Liver (tissue), 9 donors: Measurements from ENCODE around the gene AMMECR1. TPM values are rescaled to one million over a fixed set of nuclear protein-coding genes. Genes with fewer than 3 reads are reported as not detected.

Experiments used
- DNase-seq: peaks from one replicate; pipeline ENCODE4 v3.0.0-alpha.2; 2017; ENCODE audit warnings: low spot score
- H3K27ac ChIP-seq, 2 donors: one replicate each; pipeline ENCODE4 v1.7.0; 2013; ENCODE audit warnings: inconsistent platforms in 2 of 2, low read length in 2 of 2, control low read depth in 1 of 2, low read depth in 1 of 2, mild to moderate bottlenecking in 1 of 2
- H3K27me3 ChIP-seq, 4 donors: one replicate each; pipeline versions ENCODE4 v1.6.1 to v1.7.0; 2013; ENCODE audit warnings: low read length in 3 of 4, inconsistent platforms in 1 of 4, mild to moderate bottlenecking in 1 of 4, moderate library complexity in 1 of 4; ENCODE audit not compliant: control insufficient read depth in 4 of 4, insufficient read depth in 4 of 4
- H3K36me3 ChIP-seq, 4 donors: one replicate each; pipeline versions ENCODE4 v1.6.1 to v1.7.0; 2013; ENCODE audit warnings: low read length in 3 of 4, mild to moderate bottlenecking in 3 of 4, low read depth in 1 of 4, moderate library complexity in 1 of 4; ENCODE audit not compliant: control insufficient read depth in 4 of 4, insufficient read depth in 3 of 4
- H3K4me1 ChIP-seq, 4 donors: one replicate each; pipeline versions ENCODE4 v1.6.1 to v1.7.0; 2013; ENCODE audit warnings: low read length in 3 of 4, mild to moderate bottlenecking in 3 of 4, moderate library complexity in 1 of 4; ENCODE audit not compliant: control insufficient read depth in 4 of 4, insufficient read depth in 4 of 4
- H3K4me3 ChIP-seq, 3 donors: one replicate each; pipeline versions ENCODE4 v1.6.1 to v1.7.0; 2013; ENCODE audit warnings: low read length in 3 of 3, control low read depth in 1 of 3, low read depth in 1 of 3, mild to moderate bottlenecking in 1 of 3
- H3K9ac ChIP-seq, 2 donors: one replicate each; pipeline ENCODE4 v1.7.0; 2013; ENCODE audit warnings: low read length in 2 of 2, mild to moderate bottlenecking in 2 of 2, moderate library complexity in 2 of 2, control low read depth in 1 of 2, low read depth in 1 of 2
- H3K9me3 ChIP-seq, 4 donors: one replicate each; pipeline versions ENCODE4 v1.6.1 to v1.7.0; 2013; ENCODE audit warnings: low read length in 3 of 4; ENCODE audit not compliant: control insufficient read depth in 4 of 4
- EGR1 ChIP-seq, 2 donors: IDR thresholded peaks; 2 replicates each; pipeline ENCODE4 v1.6.1; 2016 to 2018; ENCODE audit warnings: antibody characterized with exemption in 2 of 2, low read depth in 2 of 2
- FOXA1 ChIP-seq: IDR thresholded peaks from 2 replicates; pipeline ENCODE4 v1.6.1; 2016; ENCODE audit warnings: antibody characterized with exemption
- FOXA2 ChIP-seq: IDR thresholded peaks from 2 replicates; pipeline ENCODE4 v1.6.1; 2016; ENCODE audit warnings: antibody characterized with exemption
- GABPA ChIP-seq, 2 donors: IDR thresholded peaks in 1 of 2; conservative IDR thresholded peaks in 1 of 2; 2 replicates each; pipeline ENCODE4 v1.6.1; 2016; ENCODE audit warnings: antibody characterized with exemption in 2 of 2, mild to moderate bottlenecking in 1 of 2, moderate library complexity in 1 of 2
- HNF4A ChIP-seq, 2 donors: conservative IDR thresholded peaks; 2 replicates each; pipeline ENCODE4 v1.6.1; 2016; ENCODE audit warnings: antibody characterized with exemption in 2 of 2, mild to moderate bottlenecking in 2 of 2
- JUND ChIP-seq, 2 donors: IDR thresholded peaks; 2 replicates each; pipeline ENCODE4 v1.6.1; 2016; ENCODE audit warnings: antibody characterized with exemption in 2 of 2
- NR2F2 ChIP-seq: IDR thresholded peaks from 2 replicates; pipeline ENCODE4 v1.6.1; 2016; ENCODE audit warnings: antibody characterized with exemption
- RAD21 ChIP-seq, 2 donors: IDR thresholded peaks; 2 replicates each; pipeline ENCODE4 v1.6.1; 2016; ENCODE audit warnings: antibody characterized with exemption in 2 of 2, mild to moderate bottlenecking in 2 of 2
- RXRA ChIP-seq, 2 donors: IDR thresholded peaks; 2 replicates each; pipeline ENCODE4 v1.6.1; 2017 to 2018; ENCODE audit warnings: antibody characterized with exemption in 2 of 2, mild to moderate bottlenecking in 1 of 2
- SP1 ChIP-seq: IDR thresholded peaks from 2 replicates; pipeline ENCODE4 v1.6.1; 2018; ENCODE audit warnings: antibody characterized with exemption, mild to moderate bottlenecking
- TAF1 ChIP-seq: conservative IDR thresholded peaks from 2 replicates; pipeline ENCODE4 v1.6.1; 2016; ENCODE audit warnings: antibody characterized with exemption, mild to moderate bottlenecking
- whole genome bisulfite sequencing: extraction: QIAGEN DNeasy Blood & Tissue Kit; methylation state at CpG from one replicate; pipeline ENCODE4 v1.1.7; 2013; 5-methylcytosine and 5-hydroxymethylcytosine counted together
- polyA plus RNA-seq, 2 donors: library from polyadenylated mRNA; stranded (reverse) in 1 of 2; unstranded in 1 of 2; fragments of 200-250 nt in 1 of 2; fragments of >200 nt in 1 of 2; fragmentation: Nextera tagmentation in 1 of 2; extraction: Ambion mirVana in 1 of 2; gene quantifications; one replicate each; pipeline versions ENCODE4 v1.2.1 to v1.2.3, GENCODE V29; 2013 to 2015
- total RNA-seq, 2 donors: library from RNA; depleted of rRNA; stranded (reverse); fragments of >200 nt; gene quantifications; one replicate each; pipeline ENCODE4 v1.2.3, GENCODE V29; 2014
- TF ChIP-seq, protein P1 (sequence below): IDR thresholded peaks from 2 replicates; pipeline ENCODE4 v1.6.1; 2016; ENCODE audit warnings: antibody characterized with exemption
- TF ChIP-seq, protein P2 (sequence below): IDR thresholded peaks from 2 replicates; pipeline ENCODE4 v1.6.1; 2016; ENCODE audit warnings: antibody characterized with exemption
- TF ChIP-seq, protein P3 (sequence below): fragments of 150-350 bp; IDR thresholded peaks from 2 replicates; pipeline ENCODE4 v1.5.1; 2017; ENCODE audit warnings: improper control_type of control experiment, low read depth, low read length; ENCODE audit not compliant: missing input control
- donor health status: healthy.
- donor health status: healthy.
- donor health status: healthy.
- donor health status: healthy.
- donor health status: healthy.

Gene AMMECR1
- total and polyA plus RNA-seq, 4 donors, result 1.7 to 30.9 (median 3.6) TPM

DNA sequence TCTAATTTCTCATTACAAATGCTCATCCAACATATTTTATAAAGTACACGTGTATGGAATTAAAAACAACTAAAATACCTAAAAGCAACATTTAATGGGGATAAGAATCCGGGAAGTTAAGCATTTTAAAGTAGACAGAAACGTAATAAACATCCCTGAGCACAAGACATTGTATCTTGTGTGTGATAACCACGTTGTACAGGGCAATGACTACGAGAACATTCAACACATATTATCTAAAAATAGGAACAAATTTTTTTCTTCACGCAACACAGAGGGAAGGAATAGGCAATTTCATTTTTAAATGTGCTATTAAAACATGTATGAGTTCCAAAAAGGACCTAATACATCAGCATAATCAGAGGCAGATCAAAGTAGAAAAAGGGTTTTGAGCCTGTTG is 49.5 kb downstream of the AMMECR1 start (continued):
- no peak for TF ChIP-seq TAF1
- no peak for TF ChIP-seq NR2F2
- TF ChIP-seq GABPA (IDR thresholded peaks at IDR 0.05 in 1 of 2, conservative IDR thresholded peaks at IDR 0.05 in 1 of 2), result no peak
- TF ChIP-seq EGR1 (IDR thresholded peaks at IDR 0.05; ENCODE audit: low read depth in 2 of 2), result no peak
- TF ChIP-seq, protein P1, sequence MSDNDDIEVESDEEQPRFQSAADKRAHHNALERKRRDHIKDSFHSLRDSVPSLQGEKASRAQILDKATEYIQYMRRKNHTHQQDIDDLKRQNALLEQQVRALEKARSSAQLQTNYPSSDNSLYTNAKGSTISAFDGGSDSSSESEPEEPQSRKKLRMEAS, result no peak
- TF ChIP-seq FOXA1, result no peak
- TF ChIP-seq RAD21 (IDR thresholded peaks at IDR 0.05), result no peak
- no peak for TF ChIP-seq JUND (IDR thresholded peaks at IDR 0.05)
- TF ChIP-seq HNF4A (conservative IDR thresholded peaks at IDR 0.05), result no peak

DNA sequence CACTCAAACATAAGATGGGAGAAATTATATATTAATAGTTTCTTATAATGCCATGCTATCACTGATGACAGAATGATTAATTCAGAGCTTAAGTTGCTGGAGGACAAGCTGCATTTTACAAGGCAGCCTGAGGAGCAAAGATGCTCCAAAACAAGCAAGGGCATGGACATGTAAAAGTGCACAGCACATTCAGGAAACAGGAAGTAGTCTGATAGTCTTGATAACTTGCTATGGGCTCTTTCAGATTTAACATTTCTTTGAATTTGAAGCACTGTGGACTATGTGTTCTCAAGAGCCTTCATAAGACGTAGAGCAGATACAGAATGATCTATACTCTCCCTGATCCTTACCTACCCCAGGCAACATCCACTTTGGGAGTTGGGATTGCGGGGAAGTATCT is 50.0 kb downstream of the AMMECR1 start:
- TF ChIP-seq JUND (IDR thresholded peaks at IDR 0.05), result no peak
- TF ChIP-seq NR2F2, result no peak
- TF ChIP-seq FOXA1, result no peak
- TF ChIP-seq SP1, result no peak
- no peak for TF ChIP-seq RXRA (IDR thresholded peaks at IDR 0.05)
- TF ChIP-seq, protein P2, sequence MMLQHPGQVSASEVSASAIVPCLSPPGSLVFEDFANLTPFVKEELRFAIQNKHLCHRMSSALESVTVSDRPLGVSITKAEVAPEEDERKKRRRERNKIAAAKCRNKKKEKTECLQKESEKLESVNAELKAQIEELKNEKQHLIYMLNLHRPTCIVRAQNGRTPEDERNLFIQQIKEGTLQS, result no peak
- TF ChIP-seq FOXA2, result no peak
- no peak for TF ChIP-seq GABPA (IDR thresholded peaks at IDR 0.05 in 1 of 2, conservative IDR thresholded peaks at IDR 0.05 in 1 of 2)
- TF ChIP-seq EGR1 (IDR thresholded peaks at IDR 0.05; ENCODE audit: low read depth in 2 of 2), result no peak
- TF ChIP-seq, protein P3, sequence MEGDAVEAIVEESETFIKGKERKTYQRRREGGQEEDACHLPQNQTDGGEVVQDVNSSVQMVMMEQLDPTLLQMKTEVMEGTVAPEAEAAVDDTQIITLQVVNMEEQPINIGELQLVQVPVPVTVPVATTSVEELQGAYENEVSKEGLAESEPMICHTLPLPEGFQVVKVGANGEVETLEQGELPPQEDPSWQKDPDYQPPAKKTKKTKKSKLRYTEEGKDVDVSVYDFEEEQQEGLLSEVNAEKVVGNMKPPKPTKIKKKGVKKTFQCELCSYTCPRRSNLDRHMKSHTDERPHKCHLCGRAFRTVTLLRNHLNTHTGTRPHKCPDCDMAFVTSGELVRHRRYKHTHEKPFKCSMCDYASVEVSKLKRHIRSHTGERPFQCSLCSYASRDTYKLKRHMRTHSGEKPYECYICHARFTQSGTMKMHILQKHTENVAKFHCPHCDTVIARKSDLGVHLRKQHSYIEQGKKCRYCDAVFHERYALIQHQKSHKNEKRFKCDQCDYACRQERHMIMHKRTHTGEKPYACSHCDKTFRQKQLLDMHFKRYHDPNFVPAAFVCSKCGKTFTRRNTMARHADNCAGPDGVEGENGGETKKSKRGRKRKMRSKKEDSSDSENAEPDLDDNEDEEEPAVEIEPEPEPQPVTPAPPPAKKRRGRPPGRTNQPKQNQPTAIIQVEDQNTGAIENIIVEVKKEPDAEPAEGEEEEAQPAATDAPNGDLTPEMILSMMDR, result no peak
- H3K4me1 ChIP-seq, result no peaks in the 10 kb centered on the region
- 81% methylated on average over 2 of the region's 2 CpGs for WGBS
- DNase-seq, result no peak
- H3K9me3 ChIP-seq, result no peaks in the 10 kb centered on the region
- no peak overlapping the region for H3K27ac ChIP-seq
- no peak overlapping the region for H3K4me3 ChIP-seq
- no peaks in the 10 kb centered on the region for H3K27me3 ChIP-seq
- H3K36me3 ChIP-seq, result no peaks in the 10 kb centered on the region
- H3K9ac ChIP-seq, result no peak overlapping the region

DNA sequence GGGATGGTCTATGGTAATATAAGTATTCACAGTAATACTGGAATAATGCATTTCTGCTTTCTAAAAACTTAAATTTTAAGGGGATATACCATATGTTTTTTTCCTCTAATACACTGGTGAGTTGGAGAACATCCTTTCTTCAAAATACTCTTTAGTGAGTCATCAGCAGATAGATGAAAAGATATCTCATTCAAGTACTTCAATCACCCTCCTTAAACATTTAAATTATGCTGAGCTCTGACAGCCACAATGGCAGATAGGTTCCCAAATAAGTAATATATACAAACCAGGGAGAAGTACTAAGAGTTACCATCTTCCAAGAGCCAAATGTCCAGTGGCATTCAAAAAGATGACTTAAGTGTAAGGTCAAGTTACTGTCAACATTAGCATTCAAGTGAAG is 52.2 kb downstream of the AMMECR1 start:
- H3K4me3 ChIP-seq, result no peak overlapping the region
- no peak for TF ChIP-seq RXRA (IDR thresholded peaks at IDR 0.05)
- TF ChIP-seq HNF4A (conservative IDR thresholded peaks at IDR 0.05), result no peak
- no peak for TF ChIP-seq FOXA1
- TF ChIP-seq, protein P3, result no peak
- TF ChIP-seq, protein P1, result no peak
- no peak for TF ChIP-seq JUND (IDR thresholded peaks at IDR 0.05)
- TF ChIP-seq, protein P2, result no peak
- TF ChIP-seq SP1, result no peak
- no peaks in the 10 kb centered on the region for H3K27me3 ChIP-seq
- H3K4me1 ChIP-seq, result no peaks in the 10 kb centered on the region
- no peak overlapping the region for H3K27ac ChIP-seq
- no peaks in the 10 kb centered on the region for H3K9me3 ChIP-seq
- H3K9ac ChIP-seq, result no peak overlapping the region
- no peaks in the 10 kb centered on the region for H3K36me3 ChIP-seq
- DNase-seq, result no peak
